K562 (cell line): ENCODE measurements around the gene FANCC. TPM values are rescaled to one million over a fixed set of nuclear protein-coding genes. Genes with fewer than 3 reads are reported as not detected.
A peak's percentile ranks its signal among the peaks of the same experiment; 100 is the strongest.

Source experiments
- CAMTA2 ChIP-seq: fragments of 250-450 bp; sonication (Bioruptor Pico); conservative IDR thresholded peaks from 2 replicates; pipeline ENCODE4 v1.5.1; 2022
- EP300 ChIP-seq: IDR thresholded peaks from 2 replicates; pipeline ENCODE4 v1.6.1; 2012; ENCODE audit warnings: low read length, improper control_type of control experiment
- FOXA1 ChIP-seq: fragments of 450-650 bp; IDR thresholded peaks from 2 replicates; pipeline ENCODE4 v1.6.1; 2016; ENCODE audit warnings: mild to moderate bottlenecking, borderline replicate concordance
- GABPA ChIP-seq: fragments of 200-800 bp; sonication (Bioruptor generic); conservative IDR thresholded peaks from 2 replicates; pipeline ENCODE4 v1.6.1; 2016; ENCODE audit warnings: low read depth, missing genetic modification characterization, missing compliant biosample characterization
- KDM5B ChIP-seq: fragments of 200-600 bp; sonication (generic); IDR thresholded peaks from 2 replicates; pipeline ENCODE4 v1.6.1; 2012; ENCODE audit warnings: low read depth, mild to moderate bottlenecking, moderate library complexity, low read length, control low read depth, inconsistent platforms; ENCODE audit not compliant: insufficient replicate concordance
- POLR2A ChIP-seq: fragments of 450-650 bp; conservative IDR thresholded peaks from 2 replicates; pipeline ENCODE4 v1.6.1; 2016
- ZNF165 ChIP-seq: fragments of 250-450 bp; sonication (Bioruptor Pico); IDR thresholded peaks from 2 replicates; pipeline ENCODE4 v1.4.0; 2020; ENCODE audit warnings: borderline replicate concordance
- ZNF431 ChIP-seq: sonication (generic); formaldehyde crosslinking; IDR thresholded peaks from 2 replicates; pipeline ENCODE4 v1.8.0; 2022; ENCODE audit warnings: mild to moderate bottlenecking, missing genetic modification reagents
- polyA plus RNA-seq, 8 experiments: library from polyadenylated mRNA; depleted of rRNA in 4 of 8; stranded (reverse) in 5 of 8; unstranded in 3 of 8; fragments of >200 nt; fragmentation: Nextera tagmentation in 2 of 8; fragmentation: Illumina TruSeq in 1 of 8; extraction: Ambion mirVana in 2 of 8; extraction: Trizol in 1 of 8; gene quantifications; 2 replicates each; pipeline versions ENCODE4 v1.2.1 to v1.2.3, GENCODE V29; 2011 to 2014; ENCODE audit warnings: inconsistent platforms in 1 of 8, missing spikeins in 1 of 8
- total RNA-seq, 7 experiments: library from RNA; depleted of rRNA in 6 of 7; stranded (reverse); fragments of >200 nt in 6 of 7; fragmentation: Illumina TruSeq in 2 of 7; extraction: Trizol in 2 of 7; gene quantifications; 2 replicates each; pipeline versions ENCODE4 v1.2.1 to v1.2.3, GENCODE V29; 2011 to 2021; ENCODE audit warnings: low replicate concordance in 1 of 7
- TF ChIP-seq, protein P1 (sequence below): sonication (generic); formaldehyde crosslinking; IDR thresholded peaks from 2 replicates; pipeline ENCODE4 v1.8.0; 2023; ENCODE audit warnings: mild to moderate bottlenecking, missing genetic modification reagents
- TF ChIP-seq, protein P2 (sequence below): fragments of 450-650 bp; conservative IDR thresholded peaks from 2 replicates; pipeline ENCODE4 v1.6.1; 2016; ENCODE audit warnings: missing genetic modification characterization, low read depth, mild to moderate bottlenecking, control low read depth, missing compliant biosample characterization
- TF ChIP-seq, protein P3 (sequence below): fragments of 250-450 bp; sonication (Bioruptor Pico); IDR thresholded peaks from 2 replicates; pipeline ENCODE4 v1.5.1; 2021; ENCODE audit warnings: mild to moderate bottlenecking
- TF ChIP-seq, protein P4 (sequence below): sonication (generic); formaldehyde crosslinking; IDR thresholded peaks from 2 replicates; pipeline ENCODE4 v1.8.1; 2023; ENCODE audit warnings: mild to moderate bottlenecking, missing genetic modification reagents
- TF ChIP-seq, protein P5 (sequence below), 2 experiments: fragments of 200-800 bp in 1 of 2; sonication (Bioruptor generic) in 1 of 2; sonication (generic) in 1 of 2; formaldehyde crosslinking in 1 of 2; IDR thresholded peaks in 1 of 2; conservative IDR thresholded peaks in 1 of 2; 2 replicates each; pipeline versions ENCODE4 v1.5.0 to v1.6.1; 2016 to 2020; ENCODE audit warnings: missing compliant biosample characterization in 1 of 2, missing genetic modification characterization in 1 of 2, missing genetic modification reagents in 1 of 2

The FANCC gene
- total and polyA plus RNA-seq, 9 of the 15 experiments (the other 6 are each of a cell fraction or from before 2014, with no cell fraction given) = 4.6 to 18.4 (median 14.2) TPM

DNA sequence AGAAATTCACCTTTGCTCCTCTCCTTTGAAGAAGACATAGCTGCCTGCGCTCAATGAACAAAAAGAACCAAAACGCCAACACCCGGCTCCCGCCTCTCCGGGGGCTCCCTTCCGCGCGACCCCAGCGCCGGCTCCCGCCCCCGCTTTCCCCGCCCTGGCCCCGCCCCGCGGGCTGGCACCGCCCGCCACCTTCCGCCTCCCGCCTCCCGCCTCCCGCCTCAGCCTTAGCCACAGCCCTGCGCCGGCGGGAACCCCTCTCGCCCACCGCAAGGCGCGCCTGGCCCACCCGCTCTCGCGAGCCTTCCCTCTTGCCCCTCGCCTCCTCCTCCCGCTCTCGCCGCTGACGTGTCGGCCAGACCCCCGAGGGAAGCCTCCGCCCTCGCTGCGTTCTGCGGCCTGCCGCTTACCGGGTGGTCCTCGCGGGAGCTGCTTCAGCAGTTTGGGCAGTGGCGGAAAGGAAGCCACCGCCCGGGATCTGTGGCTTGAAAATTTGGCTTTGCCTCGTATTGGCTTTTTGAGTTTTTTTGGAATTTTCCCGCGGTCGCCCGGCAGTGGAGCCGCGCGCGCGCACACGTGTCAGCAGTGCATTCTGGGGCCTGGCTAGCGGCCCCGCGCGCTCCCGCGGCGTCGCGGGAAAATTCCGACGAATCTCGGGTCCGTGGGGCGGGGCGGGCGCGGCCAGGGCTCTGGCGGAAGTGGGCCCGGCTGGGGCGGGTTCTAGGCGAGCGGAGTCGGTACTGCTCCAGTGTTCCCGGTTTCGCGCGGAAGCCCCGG is at the start of gene FANCC (continued):
- TF ChIP-seq, protein P1, sequence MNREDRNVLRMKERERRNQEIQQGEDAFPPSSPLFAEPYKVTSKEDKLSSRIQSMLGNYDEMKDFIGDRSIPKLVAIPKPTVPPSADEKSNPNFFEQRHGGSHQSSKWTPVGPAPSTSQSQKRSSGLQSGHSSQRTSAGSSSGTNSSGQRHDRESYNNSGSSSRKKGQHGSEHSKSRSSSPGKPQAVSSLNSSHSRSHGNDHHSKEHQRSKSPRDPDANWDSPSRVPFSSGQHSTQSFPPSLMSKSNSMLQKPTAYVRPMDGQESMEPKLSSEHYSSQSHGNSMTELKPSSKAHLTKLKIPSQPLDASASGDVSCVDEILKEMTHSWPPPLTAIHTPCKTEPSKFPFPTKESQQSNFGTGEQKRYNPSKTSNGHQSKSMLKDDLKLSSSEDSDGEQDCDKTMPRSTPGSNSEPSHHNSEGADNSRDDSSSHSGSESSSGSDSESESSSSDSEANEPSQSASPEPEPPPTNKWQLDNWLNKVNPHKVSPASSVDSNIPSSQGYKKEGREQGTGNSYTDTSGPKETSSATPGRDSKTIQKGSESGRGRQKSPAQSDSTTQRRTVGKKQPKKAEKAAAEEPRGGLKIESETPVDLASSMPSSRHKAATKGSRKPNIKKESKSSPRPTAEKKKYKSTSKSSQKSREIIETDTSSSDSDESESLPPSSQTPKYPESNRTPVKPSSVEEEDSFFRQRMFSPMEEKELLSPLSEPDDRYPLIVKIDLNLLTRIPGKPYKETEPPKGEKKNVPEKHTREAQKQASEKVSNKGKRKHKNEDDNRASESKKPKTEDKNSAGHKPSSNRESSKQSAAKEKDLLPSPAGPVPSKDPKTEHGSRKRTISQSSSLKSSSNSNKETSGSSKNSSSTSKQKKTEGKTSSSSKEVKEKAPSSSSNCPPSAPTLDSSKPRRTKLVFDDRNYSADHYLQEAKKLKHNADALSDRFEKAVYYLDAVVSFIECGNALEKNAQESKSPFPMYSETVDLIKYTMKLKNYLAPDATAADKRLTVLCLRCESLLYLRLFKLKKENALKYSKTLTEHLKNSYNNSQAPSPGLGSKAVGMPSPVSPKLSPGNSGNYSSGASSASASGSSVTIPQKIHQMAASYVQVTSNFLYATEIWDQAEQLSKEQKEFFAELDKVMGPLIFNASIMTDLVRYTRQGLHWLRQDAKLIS (CRISPR knock-in tag) = no peak
- TF ChIP-seq ZNF165 (no peak), CAMTA2 (no peak), KDM5B (peak; percentile 81), FOXA1 (no peak), GABPA (tag) (peak; percentile 89), POLR2A (peak; percentile 91), ZNF431 (CRISPR knock-in tag) (peak; percentile 42; the same call in 1 of the 2 replicates), EP300 (no peak)
- TF ChIP-seq, protein P2, sequence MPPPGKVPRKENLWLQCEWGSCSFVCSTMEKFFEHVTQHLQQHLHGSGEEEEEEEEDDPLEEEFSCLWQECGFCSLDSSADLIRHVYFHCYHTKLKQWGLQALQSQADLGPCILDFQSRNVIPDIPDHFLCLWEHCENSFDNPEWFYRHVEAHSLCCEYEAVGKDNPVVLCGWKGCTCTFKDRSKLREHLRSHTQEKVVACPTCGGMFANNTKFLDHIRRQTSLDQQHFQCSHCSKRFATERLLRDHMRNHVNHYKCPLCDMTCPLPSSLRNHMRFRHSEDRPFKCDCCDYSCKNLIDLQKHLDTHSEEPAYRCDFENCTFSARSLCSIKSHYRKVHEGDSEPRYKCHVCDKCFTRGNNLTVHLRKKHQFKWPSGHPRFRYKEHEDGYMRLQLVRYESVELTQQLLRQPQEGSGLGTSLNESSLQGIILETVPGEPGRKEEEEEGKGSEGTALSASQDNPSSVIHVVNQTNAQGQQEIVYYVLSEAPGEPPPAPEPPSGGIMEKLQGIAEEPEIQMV (tag) = no peak
- TF ChIP-seq, protein P3, sequence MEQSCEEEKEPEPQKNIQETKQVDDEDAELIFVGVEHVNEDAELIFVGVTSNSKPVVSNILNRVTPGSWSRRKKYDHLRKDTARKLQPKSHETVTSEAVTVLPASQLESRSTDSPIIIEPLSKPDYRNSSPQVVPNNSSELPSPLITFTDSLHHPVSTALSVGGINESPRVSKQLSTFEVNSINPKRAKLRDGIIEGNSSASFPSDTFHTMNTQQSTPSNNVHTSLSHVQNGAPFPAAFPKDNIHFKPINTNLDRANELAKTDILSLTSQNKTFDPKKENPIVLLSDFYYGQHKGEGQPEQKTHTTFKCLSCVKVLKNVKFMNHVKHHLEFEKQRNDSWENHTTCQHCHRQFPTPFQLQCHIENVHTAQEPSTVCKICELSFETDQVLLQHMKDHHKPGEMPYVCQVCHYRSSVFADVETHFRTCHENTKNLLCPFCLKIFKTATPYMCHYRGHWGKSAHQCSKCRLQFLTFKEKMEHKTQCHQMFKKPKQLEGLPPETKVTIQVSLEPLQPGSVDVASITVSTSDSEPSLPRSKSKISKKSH (CRISPR knock-in tag) = no peak
- TF ChIP-seq, protein P4, sequence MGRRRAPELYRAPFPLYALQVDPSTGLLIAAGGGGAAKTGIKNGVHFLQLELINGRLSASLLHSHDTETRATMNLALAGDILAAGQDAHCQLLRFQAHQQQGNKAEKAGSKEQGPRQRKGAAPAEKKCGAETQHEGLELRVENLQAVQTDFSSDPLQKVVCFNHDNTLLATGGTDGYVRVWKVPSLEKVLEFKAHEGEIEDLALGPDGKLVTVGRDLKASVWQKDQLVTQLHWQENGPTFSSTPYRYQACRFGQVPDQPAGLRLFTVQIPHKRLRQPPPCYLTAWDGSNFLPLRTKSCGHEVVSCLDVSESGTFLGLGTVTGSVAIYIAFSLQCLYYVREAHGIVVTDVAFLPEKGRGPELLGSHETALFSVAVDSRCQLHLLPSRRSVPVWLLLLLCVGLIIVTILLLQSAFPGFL (CRISPR knock-in tag) = no peak
- TF ChIP-seq, protein P5, sequence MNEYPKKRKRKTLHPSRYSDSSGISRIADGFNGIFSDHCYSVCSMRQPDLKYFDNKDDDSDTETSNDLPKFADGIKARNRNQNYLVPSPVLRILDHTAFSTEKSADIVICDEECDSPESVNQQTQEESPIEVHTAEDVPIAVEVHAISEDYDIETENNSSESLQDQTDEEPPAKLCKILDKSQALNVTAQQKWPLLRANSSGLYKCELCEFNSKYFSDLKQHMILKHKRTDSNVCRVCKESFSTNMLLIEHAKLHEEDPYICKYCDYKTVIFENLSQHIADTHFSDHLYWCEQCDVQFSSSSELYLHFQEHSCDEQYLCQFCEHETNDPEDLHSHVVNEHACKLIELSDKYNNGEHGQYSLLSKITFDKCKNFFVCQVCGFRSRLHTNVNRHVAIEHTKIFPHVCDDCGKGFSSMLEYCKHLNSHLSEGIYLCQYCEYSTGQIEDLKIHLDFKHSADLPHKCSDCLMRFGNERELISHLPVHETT (CRISPR knock-in tag; conservative IDR thresholded peaks at IDR 0.05 in 1 of 2, IDR thresholded peaks at IDR 0.05 in 1 of 2) = peak in 1 of 2 experiments; percentile 83; a peak in 2 of 4 replicates
